Hematopoietic multipotent progenitor cell treated with erythropoietin and hydrocortisone succinate and interleukin-3 and kit ligand, for 4 days (in vitro differentiated cells): Measurements from ENCODE around the gene MAP1LC3B2.

Experiments
- DNase-seq: peaks from one replicate; pipeline ENCODE4 v3.0.0-alpha.2; 2015

Gene MAP1LC3B2

DNA sequence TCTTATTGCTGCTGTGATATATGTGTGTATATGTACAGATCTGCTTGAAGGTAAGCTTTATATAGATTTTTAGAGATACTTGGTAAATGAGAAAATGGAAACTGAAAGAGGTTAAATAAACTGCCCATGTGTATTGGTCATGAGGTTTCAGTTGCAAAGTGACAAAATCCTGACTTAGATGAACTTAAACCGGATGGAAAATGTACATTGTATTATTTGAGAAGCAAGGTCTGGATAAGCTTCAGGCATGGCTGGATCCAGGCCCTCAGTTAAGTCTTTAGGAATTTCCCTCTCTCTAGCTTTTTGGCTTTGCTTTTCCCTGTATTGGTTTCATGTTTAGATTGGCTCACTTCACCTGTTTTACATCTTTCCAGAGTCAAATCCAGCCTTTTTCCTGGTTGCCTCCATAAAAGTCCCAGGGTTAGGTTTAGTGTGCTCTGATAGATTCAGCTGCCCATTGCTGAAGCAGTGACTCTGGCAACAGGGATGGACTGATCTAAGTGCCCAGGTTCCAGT, 21.0 kb upstream of the MAP1LC3B2 start:
- no peak for DNase-seq

DNA sequence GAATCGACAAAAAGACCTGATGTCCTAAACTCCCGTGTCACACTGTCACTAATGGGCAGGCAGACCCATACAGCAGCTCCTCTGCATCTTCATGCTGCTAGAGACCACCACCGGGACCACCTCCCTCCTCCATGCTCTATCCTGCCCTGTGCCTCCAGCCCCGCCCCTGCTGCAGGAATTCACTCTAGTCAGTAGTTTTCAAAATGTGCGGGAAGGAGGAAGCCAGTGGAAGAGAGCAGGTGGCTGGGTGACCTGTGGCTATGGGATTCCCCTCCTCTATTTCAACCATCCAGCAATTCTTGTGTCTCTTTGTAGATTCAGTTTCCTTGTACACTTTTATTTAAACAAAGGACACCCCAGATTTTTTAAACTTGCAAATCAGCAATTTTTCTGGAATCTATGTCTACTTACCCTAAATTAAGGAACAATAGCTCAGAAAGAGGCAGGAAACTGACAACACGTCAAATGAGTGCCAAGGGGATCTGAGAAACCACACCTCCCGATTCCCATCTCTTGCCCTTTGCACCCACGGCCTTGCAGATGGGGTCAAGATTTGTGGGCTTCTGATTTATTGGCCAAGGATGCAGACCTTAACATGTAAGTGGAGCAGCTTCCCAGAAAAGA, 20.4 kb upstream of the MAP1LC3B2 start:
- DNase-seq: no peak

DNA sequence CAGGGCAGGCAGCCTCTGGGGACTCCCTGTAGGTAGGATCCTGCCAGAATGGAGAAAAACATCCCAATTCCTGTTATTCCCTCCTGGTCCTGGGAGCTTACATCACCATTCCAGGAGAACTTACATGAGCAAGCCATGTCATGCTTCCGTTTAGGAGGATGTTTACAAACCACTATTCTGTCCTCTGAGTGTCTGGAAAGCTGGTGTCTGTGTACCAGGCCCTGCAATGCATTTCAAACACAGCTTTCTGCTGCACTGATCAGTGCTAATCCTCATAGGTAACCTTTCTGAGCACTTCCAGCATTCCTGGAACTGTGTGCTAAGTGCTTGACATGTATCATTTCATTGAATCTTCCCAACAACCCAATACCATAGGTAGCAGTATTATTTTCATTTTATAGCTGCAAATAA, 19.8 kb upstream of the MAP1LC3B2 start:
- no peak for DNase-seq

DNA sequence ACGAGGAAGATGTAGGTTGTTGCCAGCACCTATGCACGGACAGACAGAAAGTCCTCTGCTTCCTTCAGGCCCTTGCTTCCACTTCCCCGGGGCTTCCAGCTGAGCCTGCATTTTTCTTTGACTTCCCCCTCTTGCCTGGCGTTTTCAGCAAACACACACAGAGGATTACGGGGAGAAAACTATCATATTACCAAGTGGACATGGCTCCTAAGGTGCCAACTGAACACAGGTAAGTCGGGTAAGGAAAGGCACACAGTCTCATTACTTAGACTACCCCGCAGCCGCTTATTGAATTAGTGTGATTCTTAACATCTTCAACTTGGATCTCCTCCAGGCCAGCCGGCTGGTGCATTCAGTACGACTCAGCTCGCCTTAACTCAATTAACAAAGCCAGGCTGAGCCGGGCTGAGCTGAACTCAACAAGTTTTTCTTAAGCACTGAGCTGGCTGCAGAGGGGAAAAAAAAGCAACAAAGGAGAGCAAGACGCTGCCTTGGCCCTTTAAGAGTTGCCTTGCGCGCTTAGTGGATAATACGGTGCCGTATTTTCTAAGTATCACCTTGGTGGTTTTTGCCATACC, 19.2 kb upstream of the MAP1LC3B2 start:
- peak; percentile 36 for DNase-seq

DNA sequence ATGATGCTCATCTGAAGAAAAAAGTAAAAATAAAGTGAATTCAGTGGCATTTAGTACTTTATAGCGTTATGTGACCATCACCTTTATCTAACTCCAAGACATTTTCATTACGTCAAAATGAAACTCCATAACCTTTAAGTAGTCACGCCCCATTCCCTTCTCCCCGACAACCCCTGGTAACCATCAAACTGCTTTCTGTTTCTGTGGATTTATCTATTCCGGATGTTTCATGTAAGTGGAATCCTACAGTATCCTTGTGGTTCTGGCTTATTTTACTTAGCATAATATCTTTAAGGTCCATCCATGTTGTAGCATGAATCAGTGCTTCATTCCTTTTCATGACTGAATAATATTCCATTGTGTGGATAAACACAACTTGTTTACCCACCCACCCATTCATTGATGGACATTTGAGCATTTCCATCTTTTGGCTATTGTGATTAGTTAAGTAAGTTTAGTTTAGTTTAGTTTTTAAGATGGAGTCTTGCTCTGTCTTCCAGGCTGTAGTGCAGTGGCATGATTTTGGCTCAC, 18.5 kb upstream of the MAP1LC3B2 start:
- no peak for DNase-seq

DNA sequence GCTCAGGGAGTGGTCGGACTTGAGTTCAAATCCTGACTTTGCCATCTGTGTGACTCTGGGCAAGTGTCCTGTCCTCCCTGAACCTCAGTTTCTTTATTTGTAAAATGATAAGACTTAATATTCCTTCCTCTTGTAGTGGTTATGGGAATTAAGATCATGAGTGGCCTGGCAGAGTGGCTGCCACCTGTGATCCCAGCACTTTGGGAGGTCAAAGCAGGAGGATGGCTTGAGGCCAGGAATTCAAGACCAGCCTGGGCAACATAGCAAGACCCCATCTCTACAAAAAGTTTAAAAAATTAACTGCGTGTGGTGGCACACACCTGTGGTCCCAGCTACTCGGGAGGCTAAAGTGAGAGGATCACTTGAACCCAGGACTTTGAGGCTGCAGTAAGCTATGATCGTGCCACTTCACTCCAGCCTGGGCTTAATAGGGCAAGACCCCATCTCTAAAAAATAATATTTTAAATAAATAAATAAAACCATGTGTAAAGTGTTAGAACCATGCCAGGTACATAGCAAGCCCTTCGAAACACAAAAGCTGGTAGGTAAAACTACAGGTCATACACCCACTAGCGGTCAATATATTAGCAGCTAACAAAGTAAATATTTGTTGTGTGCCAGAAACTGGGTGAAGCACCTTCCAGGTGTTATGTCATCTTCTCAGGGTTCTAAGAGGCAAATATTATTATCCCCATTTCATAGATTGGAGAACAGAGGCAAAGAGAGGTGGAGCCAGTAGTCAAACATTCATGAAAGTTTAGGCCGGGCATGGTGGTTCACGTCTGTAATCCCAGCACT, 17.4 kb upstream of the MAP1LC3B2 start:
- no peak for DNase-seq

DNA sequence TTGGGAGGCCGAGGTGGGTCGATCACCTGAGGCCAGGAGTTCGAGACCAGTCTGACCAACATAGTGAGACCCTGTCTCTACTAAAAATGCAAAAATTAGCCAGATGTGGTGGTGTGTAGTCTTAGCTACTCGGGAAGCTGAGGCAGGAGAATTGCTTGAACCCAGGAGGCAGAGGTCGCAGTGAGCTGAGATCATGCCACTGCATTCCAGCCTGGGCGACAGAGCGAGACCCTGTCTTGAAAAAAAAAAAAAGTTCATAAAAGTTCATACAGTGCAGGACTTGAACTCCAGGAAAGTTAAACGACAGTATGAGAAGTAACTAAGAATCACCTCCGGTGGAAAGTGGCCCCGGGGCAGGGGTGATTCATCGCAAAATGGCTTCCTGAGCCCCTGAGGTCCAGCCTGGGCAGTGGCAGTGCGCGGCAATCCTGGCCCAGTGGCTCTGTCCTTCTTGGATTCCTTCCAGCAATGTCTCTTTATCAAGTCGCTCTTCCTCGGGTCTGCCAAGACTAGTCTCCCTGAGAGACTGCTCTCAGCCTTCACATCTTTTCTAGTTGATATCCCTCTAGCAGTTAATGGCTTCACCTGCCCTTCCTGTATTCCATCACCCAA, 16.7 kb upstream of the MAP1LC3B2 start:
- DNase-seq: peak; percentile 18

DNA sequence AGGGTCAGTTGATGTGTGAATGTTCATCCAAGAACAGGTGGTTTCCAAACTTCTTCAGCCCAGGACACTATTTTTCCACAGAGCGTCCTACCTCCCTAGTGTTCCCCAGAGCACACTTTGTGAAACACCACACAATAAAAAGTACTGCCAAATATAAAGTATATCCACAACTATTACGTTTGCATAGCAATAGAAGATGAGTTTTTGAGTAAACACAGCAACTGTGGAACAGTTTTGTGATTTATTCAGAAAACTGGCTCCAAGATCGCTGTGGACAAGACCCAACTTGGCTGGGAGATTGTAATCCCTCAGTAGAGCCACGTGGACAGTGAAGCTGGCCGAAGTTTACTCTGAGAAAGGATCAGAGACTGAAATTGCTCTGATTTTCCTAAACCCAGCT, 14.5 kb upstream of the MAP1LC3B2 start:
- DNase-seq: no peak

DNA sequence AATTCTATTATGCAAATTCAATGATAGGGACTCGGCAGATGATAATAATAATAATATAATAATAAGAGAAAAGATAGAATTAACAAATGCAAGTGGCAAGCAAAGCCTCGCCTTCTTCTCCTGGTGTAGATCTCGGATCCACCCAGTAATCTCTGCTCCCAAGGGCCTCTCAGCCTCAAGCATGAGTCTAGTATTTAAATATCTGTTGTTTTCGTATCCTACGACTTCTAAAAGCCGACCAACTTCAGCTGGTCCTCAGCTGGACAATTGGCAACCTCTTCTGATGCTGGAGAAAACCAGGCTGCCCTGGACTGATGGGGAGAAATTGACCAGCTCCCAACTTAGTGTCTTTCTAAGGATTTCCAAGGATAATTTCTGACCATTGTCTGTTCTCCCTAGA, 14.0 kb upstream of the MAP1LC3B2 start:
- no peak for DNase-seq

DNA sequence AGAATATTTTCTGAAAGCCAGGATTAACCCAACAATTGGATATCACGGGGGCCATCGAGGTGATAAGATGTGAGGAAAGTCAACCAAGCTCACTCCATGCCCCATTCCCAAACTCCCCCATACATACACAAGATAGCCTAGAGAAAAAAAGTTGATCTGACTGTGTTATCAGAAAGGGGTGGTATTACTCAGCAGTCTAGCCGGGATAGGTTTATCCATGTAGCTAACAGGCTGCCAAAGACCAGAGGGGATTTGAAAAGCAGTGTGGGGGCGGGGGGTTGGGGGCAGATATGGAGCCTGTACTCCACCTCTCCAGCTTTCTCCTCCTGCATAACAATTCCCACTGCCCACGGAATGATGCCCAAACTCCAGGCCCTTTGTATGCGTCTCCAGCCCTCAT, 13.2 kb upstream of the MAP1LC3B2 start:
- DNase-seq: no peak

DNA sequence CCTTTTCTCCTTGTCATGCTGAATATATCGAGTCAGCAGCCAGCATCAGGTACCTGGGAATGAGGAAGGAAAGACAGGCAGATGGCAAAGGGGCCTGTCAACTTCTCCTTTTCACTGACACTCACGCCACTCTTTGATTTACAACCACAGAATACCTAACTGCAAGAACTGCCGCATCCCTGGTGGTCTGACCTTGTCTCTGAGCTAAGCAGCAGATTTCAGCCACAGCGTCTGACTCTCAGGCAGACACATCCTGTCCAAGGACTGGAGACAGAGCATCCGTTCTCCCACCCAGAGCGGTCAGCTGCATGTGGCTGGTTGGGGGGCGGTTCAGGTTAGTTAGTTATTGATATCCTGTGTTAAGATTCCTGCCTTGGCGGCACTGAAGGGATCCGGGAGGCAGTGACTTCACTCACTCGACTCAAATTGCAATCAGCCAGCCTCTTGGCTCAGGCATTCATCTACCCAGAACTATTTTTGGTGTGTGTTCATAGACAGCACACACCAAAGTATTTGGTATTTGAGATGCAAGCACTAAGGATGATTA, 11.2 kb upstream of the MAP1LC3B2 start:
- peak; percentile 89 for DNase-seq

DNA sequence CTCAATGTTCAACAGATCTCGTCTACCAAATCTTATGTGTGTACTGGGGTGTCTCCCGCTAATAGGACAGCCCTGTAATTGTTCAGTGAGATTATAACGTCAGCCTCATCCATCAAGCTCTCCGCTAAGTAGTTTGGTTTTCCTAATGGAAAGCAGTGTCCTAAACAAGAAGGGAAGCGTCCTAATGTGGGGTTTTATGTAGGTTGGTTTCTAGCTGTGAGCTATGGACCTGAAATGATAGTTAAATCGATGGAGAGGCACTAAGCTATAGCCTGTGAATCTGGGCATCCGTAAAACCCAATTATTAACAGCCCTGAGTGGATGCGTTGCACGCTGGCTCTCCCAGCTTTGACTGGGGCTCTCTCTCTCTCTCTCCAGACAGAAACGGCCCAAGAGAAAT, 9.2 kb upstream of the MAP1LC3B2 start:
- no peak for DNase-seq

DNA sequence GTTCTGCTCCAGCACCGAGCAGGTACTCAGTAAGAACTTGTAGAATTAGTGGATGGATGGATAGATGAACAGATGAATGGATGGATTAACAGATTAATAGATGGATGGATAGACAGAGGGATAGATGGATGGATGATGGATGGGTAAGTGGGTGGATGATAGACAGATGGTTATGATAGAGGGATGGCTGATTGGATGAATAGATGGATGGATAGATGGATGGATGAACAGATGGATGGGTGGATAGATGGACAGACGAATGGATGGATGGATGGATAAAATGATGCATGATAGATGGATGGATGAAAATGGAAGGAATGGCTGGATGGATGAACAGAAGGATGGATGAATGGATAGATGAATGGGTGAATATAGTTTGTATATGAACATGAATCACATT, 8.0 kb upstream of the MAP1LC3B2 start:
- no peak for DNase-seq

DNA sequence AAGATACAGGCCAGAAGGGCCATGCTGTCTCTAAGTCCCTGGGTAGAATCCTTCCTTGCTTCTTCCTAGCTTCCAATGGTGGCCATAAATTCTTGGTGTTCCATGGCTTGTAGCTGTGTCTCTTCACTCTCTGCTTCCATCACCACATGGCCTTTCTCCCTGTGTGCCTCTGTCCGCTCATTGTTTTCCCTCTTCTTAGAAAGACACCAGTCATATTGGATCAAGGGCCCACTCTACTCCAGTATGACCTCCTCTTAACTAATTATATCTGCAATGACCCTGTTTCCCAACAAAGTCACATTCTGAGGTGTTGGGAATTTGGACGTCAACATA, 7.6 kb upstream of the MAP1LC3B2 start:
- no peak for DNase-seq

DNA sequence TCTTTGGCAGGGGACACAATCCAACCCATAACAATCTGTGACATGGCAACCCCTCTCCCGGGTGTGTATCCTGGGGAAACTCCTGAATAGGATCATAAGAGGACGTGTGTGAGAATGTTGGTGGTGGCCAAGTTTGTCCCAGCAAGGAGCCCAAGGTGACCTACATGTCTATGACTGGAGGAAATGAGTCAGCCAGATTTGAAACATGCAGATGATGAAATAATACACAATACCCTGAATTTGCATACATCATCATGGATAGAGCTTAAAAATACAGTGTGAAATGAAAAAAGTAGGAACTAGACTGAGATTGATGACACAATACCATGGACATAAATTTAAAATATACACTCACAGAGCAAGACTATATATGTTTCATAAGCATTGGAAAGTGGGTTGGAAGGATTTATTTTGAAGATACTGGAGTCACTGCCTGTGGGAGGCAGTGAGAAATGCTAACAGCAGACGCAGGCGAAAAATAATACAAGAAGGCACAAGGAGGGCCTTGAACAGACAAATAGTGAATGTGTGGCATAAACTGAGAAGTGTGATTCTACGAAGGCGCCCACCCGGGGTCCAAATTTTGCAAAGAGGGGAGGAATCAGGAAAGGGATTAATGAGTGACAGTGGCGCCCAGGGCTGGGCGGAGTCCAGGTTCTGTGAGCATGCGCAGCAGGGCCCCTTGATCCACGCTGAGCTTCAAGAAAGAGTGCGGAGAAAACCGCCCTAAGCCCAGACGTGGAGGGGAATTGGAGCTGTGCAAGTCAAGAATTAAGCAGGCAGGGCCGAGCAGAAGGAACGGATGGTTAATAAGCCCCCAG, 7.0 kb upstream of the MAP1LC3B2 start:
- DNase-seq: peak; percentile 59

DNA sequence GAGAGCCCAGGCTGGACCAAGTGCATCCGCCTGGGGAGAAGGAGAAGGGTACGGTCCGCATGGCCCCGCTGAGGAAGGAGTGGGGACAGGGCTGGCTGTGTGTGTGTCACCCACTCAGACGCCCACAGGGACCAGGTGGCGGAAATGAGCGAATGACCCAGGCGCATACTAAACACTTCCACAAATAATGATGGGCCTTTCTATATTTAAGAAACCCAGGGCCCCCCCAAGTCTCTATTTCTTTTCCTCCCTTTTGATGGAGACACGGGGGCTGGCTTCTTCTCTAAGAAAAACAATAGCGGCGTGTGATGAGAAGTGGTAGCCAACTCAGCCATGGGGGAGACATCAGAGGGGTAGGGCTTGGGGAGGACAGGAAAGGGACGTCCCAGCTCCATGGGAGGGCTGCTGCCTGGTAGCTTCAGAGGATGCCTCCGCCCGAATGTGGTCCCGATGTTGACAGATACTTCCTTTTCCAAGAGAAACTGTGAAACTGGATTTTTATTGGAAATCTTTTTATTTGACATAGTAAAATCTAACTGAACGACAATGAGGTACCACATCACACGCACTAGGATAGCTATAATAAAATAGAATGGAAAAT, 6.3 kb upstream of the MAP1LC3B2 start:
- DNase-seq: no peak

DNA sequence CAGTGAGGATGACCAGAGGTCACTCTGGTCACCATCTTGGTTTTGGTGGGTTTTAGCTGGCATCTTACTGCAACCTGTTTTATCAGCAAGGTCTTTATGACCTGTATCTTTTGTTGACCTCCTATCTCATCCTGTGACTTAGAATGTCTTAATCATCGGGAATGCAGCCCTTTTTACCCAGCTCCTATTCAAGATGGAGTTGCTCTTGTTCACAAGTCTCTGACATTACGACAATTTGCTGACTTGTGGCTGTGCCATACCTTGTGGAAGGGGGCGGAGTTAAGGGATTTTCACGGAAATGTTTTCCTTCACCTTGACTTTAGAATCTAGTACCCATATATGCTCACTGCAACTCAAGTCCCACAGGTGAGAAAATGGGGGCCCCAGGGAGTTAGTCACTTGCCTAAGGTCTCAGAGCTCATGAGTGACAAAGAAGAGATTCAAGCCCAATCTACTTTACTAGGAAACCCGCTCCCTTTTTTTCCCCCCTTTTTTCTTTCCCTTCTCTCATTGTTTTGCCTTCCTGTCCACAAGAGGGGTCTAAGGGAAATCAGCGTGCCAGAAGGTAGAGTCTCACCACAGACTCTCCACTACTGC, 2.7 kb upstream of the MAP1LC3B2 start:
- no peak for DNase-seq

DNA sequence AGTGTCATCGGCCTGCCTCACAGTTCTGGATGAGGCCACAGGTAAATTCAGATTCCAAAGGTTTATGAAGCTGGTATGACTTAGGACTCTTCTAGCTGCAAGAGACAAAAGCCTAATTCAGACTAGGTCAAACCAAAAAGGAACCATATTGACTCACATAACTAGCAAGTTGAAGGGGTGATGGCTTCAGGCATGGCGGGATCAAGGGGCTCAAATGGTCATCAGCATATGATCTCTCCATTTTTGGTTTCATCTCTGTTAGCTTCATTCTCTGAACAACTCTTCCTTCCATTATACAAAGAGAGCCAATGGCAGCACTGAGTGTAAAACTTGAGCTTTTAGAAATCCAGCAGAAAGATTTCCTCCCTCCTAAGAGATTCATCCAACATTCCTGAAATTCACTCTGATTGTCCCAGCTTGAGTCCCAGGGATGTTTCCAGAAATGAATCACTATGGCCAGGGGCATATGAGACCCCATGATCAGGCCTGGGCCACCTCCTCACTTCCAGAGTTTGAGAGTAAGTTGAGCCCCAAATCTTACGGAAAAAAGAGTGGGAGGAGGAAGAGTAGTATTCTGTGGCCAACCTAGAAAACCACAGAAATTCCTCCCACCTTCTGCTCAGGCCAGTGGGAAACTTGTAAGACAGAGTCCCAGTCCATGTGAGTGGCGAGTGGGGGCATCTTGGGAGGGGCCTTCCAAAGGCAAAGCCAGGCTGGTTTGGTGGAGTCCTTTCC, 2.0 kb upstream of the MAP1LC3B2 start:
- peak; percentile 24 for DNase-seq

DNA sequence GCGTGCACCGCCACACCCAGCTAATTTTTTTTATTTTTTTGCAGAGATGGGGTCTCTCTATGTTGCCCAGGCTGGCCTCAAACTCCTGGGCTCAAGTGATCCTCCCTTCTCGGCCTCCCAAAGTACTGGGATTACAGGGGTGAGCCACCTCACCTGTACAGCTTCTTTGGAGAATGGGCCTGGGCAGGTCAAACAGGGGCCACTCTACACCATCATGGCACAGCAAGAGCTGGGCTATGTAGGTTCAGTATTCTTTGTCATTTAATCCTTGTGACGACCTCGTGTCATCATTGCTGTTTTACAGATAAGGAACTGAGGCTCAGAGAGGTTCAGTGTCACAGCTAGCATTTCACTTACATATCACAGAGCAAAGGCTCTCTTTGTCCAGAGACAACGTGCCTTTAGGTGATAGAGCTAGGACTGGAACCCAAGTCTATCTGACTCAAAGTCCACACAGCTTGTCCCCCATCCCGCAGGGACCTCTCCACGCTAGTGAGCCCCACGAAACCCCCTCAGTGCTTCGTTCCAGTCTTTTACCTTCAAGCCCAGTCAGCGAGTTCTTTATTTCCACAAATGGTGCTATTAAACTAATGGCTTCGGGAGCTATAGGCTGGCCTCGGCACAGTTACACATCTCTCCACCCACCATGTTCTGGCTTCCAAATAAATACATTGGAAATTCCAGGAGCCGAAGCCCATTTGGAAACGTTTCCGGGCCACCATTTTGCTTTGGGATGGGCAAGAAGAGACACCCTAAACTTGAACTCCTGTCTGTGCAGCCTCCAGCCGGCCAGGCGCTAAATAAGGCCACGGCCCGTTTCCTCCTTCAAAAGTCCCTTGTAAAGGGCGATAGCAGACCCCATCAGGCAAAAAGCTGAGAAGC, 660 bp upstream of the MAP1LC3B2 start:
- DNase-seq: peak; percentile 62
